SH-SY5Y (cell line): Measurements from ENCODE around the gene GABRR3.

Experiments used
- GATA2 ChIP-seq: IDR thresholded peaks from 2 replicates; pipeline ENCODE4 v1.6.1; 2011; ENCODE audit warnings: mild to moderate bottlenecking, low read depth, low read length
- GATA3 ChIP-seq: IDR thresholded peaks from 2 replicates; pipeline ENCODE4 v1.6.1; 2011; ENCODE audit warnings: low read depth, mild to moderate bottlenecking, low read length, moderate library complexity

DNA sequence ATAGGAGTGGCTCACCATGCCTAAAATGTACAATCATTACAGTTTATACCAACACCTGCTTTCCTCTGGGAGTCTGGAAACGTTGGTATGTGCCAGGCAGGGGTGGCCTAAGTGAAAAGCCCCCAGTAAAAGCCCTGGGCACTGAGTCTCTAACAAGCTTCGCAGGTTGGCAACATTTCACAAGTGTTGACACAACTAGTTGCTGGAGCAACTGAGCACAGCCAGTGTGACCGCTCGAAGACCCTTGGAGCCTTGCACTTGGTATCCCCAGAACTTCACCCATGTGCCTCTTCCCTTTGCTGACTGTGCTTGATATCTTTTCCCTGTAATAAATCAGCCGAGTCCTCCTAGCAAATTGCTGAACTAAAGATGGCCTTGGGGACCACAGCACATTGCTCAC is 65.6 kb downstream of the GABRR3 start:
- TF ChIP-seq GATA3, result no peak
- TF ChIP-seq GATA2, result no peak
